ENCODE results near the gene NDRG3.

NDRG3 gene

GRCh38 chr20:36629719-36630681 lies 115.9 kb downstream of the NDRG3 start:
- no peak for TF ChIP-seq GATA2 (IDR thresholded peaks at IDR 0.05; ENCODE audit: low read depth, low read length)
- TF ChIP-seq GATA3 (IDR thresholded peaks at IDR 0.05; ENCODE audit: low read depth, low read length), result no peak

GRCh38 chr20:36628076-36628475 lies 117.8 kb downstream of the NDRG3 start:
- no peak for TF ChIP-seq GATA2 (IDR thresholded peaks at IDR 0.05; ENCODE audit: low read depth, low read length)
- no peak for TF ChIP-seq GATA3 (IDR thresholded peaks at IDR 0.05; ENCODE audit: low read depth, low read length)

GRCh38 chr20:36624944-36625324 lies 121.0 kb downstream of the NDRG3 start:
- TF ChIP-seq GATA2 (IDR thresholded peaks at IDR 0.05; ENCODE audit: low read depth, low read length), result no peak
- no peak for TF ChIP-seq GATA3 (IDR thresholded peaks at IDR 0.05; ENCODE audit: low read depth, low read length)

GRCh38 chr20:36624068-36624943 lies 121.6 kb downstream of the NDRG3 start:
- TF ChIP-seq GATA3 (IDR thresholded peaks at IDR 0.05; ENCODE audit: low read depth, low read length) (no peak), GATA2 (IDR thresholded peaks at IDR 0.05; ENCODE audit: low read depth, low read length) (no peak)

GRCh38 chr20:36623444-36623843 lies 122.4 kb downstream of the NDRG3 start:
- TF ChIP-seq GATA3 (IDR thresholded peaks at IDR 0.05; ENCODE audit: low read depth, low read length) (no peak), GATA2 (IDR thresholded peaks at IDR 0.05; ENCODE audit: low read depth, low read length) (no peak)

GRCh38 chr20:36620917-36621316 lies 125.0 kb downstream of the NDRG3 start:
- no peak for TF ChIP-seq GATA3 (IDR thresholded peaks at IDR 0.05; ENCODE audit: low read depth, low read length)
- TF ChIP-seq GATA2 (IDR thresholded peaks at IDR 0.05; ENCODE audit: low read depth, low read length), result no peak

GRCh38 chr20:36614781-36615557 lies 130.9 kb downstream of the NDRG3 start:
- TF ChIP-seq GATA3 (IDR thresholded peaks at IDR 0.05; ENCODE audit: low read depth, low read length) (no peak), GATA2 (IDR thresholded peaks at IDR 0.05; ENCODE audit: low read depth, low read length) (no peak)

- TF ChIP-seq GATA3 (IDR thresholded peaks at IDR 0.05; ENCODE audit: low read depth, low read length) (no peak), GATA2 (IDR thresholded peaks at IDR 0.05; ENCODE audit: low read depth, low read length) (no peak)
Measured at GRCh38 chr20:36613974-36614373, 131.9 kb downstream of the NDRG3 start.

GRCh38 chr20:36611625-36612024 lies 134.3 kb downstream of the NDRG3 start:
- no peak for TF ChIP-seq GATA3 (IDR thresholded peaks at IDR 0.05; ENCODE audit: low read depth, low read length)
- no peak for TF ChIP-seq GATA2 (IDR thresholded peaks at IDR 0.05; ENCODE audit: low read depth, low read length)

GRCh38 chr20:36607586-36608387 lies 138.1 kb downstream of the NDRG3 start:
- TF ChIP-seq GATA3 (IDR thresholded peaks at IDR 0.05; ENCODE audit: low read depth, low read length) (no peak), GATA2 (IDR thresholded peaks at IDR 0.05; ENCODE audit: low read depth, low read length) (no peak)

GRCh38 chr20:36606158-36607066 lies 139.5 kb downstream of the NDRG3 start:
- TF ChIP-seq GATA3 (IDR thresholded peaks at IDR 0.05; ENCODE audit: low read depth, low read length) (no peak), GATA2 (IDR thresholded peaks at IDR 0.05; ENCODE audit: low read depth, low read length) (no peak)

All from SH-SY5Y (cell line).